SK-MEL-5 (cell line): ENCODE results near the gene MBIP. TPM values are rescaled to one million over a fixed set of nuclear protein-coding genes. Genes with fewer than 3 reads are reported as not detected.

Experiments
- DNase-seq: peaks from one replicate; pipeline ENCODE4 v3.0.0-alpha.2; 2016; ENCODE audit warnings: low read depth, low spot score
- in situ Hi-C: cut with HindIII; loops from 2 replicates; pipeline ENCODE4 v1.10.0; 2016; ENCODE audit warnings: low sequenced_read_pairs, high pct_unique_total_duplicates, low pct_unique_long_range_greater_than_20kb
- total RNA-seq: library from RNA; depleted of rRNA; stranded (reverse); fragments of >200 nt; shearing (Covaris generic); gene quantifications from 2 replicates; pipeline ENCODE4 v1.2.3, GENCODE V29; 2014

Gene MBIP
- total RNA-seq, 1 experiment from 2014 or later: 9.2 TPM

GRCh38 chr14:36317650-36318049, 2.8 kb downstream of the MBIP start:
- in situ Hi-C loops: no loop called here
- no peak for DNase-seq

GRCh38 chr14:36316131-36316530, 4.3 kb downstream of the MBIP start:
- DNase-seq: no peak
- in situ Hi-C loops: no loop called here

DNA sequence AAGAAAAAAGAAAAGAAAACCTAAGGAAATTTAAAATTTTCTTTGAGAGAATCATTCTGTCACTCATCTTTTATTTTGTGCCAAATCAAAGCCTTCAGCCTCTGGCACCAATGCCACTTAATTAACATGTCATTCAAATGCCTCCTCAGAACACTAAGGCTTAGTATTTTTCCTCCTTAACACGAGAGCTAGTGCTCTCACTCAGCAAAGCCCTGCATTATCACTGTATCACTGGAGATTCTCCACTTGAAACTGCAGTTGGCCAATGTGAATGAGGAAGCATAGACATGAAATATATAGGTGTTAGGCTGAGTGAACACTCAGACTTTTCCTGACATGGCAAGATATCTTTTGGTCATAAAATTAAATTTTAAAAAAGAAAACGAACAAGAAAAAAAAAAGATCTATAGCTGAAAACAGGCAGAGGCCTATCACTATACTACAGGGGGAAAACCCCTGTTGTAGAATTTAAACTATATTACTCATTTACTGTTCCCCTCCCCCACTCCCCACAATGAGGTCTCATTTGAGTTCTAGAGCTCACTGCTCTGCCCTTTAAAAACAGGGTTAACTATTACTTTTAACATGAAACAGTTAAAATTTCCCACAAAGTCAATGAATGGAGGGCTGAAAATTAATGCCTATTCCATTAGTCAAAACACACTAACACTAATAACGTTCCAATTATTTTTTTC, 5.1 kb downstream of the MBIP start:
- in situ Hi-C loops: no loop called here
- no peak for DNase-seq

DNA sequence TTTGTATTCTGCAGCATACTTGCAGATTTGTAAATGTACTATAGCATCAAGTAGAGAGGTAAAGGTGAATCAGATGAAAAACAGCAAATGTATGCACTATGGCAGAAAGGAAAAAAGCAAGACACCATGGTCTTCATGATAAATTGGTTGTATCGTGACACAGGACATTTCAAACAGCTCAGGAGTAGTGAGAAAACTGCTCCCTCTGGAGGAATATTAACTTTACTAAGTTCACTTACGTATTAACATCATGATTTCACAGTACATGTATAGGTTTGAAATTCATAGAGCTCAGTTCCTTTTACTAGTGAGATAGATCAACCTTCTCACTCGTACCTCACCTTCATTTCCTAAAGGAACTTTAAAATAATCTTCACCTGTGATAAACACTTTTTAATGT, 6.5 kb downstream of the MBIP start:
- in situ Hi-C loops: no loop called here

GRCh38 chr14:36313206-36313605, 7.2 kb downstream of the MBIP start:
- no peak for DNase-seq
- in situ Hi-C loops: no loop called here

More for the DNA sequence above, 6.5 kb downstream of the MBIP start:
- DNase-seq: peak; percentile 28

DNA sequence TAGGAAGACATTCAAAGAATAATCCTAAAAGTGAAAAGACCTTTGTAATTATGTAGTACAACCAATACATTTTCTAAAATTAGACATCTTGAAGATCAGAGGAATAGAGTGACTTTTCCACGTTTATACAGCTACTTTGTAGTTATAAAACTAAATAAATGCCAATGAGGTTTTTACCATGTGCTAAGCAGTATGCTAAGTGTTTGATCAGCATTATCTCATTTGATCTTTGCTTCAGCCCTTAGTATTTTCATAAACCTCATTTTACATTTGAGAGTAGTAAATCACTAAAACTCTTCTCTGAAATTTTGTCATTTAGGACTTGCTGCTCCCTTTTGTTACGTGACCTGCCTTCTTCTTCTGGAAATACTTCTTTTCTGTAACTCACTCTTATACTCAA, 13.6 kb downstream of the MBIP start:
- in situ Hi-C loops: no loop called here

GRCh38 chr14:36304895-36305294, 15.5 kb downstream of the MBIP start:
- in situ Hi-C loops: no loop called here
- no peak for DNase-seq

More for the DNA sequence above, 13.6 kb downstream of the MBIP start:
- DNase-seq: no peak

DNA sequence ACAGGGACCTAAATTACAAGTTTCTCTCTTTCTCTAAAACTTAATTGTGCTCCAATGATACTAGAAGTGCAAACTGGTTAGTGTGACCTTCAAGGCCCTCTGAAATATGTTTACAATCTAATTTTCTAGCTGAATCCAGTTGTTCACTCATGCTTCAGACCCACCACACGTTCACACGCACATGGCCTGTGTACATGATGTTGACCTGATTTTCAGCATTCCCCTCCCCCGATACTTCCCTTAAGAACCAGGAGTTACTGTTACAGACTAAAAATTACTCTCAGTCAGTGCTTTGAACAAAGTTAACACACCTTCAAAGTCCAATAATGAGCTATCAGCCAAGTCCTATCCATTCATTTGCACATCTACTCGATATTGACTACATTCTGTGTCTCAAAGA, 16.5 kb downstream of the MBIP start:
- no peak for DNase-seq
- in situ Hi-C loops: no loop called here

GRCh38 chr14:36302823-36303222, 17.6 kb downstream of the MBIP start:
- no peak for DNase-seq
- in situ Hi-C loops: no loop called here

DNA sequence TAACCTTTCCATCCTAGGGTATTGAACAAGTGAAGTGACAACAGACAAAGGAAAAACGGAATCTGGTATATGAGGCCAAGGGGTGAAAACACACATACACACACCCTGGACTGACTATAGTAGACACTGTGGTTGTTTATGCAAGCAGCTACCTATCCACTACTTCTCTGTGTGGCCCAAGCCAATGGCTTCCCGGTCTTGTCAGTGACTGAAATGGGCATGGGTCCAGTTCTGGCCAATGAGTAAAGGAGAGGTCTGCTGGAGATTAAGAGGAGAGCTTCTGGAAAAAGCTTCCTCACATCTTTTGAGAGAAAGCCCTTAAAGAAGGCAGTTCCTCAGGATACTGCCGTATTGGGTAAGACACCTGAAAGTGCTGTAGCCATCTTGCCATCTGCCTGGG, 19.3 kb downstream of the MBIP start:
- in situ Hi-C loops: no loop called here
- DNase-seq: no peak

DNA sequence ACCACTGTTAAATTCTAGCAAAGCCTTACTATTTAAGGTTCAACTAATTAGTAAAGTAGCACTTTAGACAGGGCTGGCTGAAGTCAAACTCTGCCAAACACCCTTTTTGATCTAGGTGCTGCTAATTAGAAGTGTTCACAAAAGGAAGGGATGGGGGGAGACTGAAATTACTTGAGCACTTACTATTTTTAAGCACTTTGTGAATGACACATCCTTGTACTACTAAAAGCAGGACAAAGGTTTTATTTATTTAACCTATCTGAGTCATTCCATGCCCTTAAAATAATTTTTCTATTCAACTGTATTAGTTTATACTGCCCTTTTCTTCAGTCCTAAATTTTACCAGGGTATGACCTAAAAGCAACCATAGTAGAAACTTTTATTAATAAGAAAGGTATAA, 20.1 kb downstream of the MBIP start:
- in situ Hi-C loops: no loop called here
- no peak for DNase-seq

DNA sequence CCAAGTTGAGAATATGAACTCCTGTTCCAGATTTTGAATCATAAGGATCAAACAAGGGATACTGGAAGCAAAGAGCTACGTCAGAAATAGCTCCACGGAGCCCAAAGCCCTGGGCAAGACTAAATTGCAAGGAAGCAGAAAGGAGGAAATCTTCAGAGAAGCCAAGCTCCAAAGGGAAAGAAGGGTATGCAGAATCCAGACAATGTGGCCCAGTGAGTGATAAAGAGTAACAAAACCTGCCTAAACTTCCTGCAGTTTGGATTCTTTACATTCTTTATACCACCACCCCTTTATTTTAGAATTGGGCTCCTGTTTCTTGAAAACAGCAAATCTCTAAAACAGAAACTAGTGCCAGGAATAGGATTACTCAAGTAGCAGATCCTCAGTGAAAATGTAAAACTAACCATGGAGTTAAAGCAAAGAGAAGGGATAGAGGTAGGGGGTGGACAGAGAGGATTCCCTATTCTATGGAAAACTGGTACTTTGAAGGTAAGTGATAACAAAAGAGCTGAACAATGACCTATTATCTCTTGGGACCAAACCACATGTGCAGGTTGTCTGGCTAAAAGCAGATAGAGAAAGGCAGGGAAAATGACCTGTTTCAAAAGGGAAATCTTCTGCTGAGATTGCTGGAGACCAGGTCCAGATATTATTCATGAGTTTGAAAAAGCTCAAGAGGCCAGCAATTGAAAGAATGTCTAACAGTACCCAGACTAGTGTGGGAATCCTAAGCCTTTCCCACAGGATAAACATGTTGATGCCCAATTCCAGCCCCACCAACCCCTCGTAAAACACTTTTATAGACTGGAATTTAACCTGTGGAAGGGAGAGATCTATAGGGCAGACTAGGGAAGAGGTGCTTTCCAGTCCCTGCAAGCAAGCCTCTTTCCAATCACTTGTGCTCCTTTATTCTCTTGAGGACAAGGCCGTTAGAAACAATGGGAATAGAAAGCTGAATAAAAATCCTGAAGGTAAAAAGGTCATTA, 24.5 kb downstream of the MBIP start:
- no peak for DNase-seq

DNA sequence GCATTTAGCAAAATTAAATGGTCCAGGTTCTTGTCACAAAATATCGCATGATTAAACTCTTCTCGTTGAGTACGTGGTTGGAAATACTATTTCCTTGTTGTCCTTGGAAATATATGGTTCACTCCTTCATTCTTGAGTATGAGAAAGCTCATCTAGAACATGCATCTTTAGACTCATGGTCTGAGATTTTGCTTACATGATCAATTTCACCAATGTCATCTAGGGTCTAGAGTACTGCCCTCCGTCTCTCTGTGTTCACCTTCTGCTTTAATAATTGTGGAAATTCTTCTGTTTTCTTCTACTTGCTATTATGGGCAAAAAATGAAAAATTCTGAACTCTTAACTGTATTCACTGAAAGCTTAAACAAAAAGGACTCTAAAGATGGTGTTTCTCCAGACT, 25.9 kb downstream of the MBIP start:
- DNase-seq: no peak
- in situ Hi-C loops: no loop called here

More for the DNA sequence above, 24.5 kb downstream of the MBIP start:
- in situ Hi-C loops: no loop called here

GRCh38 chr14:36293824-36294223, 26.6 kb downstream of the MBIP start:
- in situ Hi-C loops: no loop called here
- no peak for DNase-seq

- no peak for DNase-seq
- in situ Hi-C loops: no loop called here
These were observed 30.5 kb downstream of the MBIP start for GRCh38 chr14:36289954-36290353.

DNA sequence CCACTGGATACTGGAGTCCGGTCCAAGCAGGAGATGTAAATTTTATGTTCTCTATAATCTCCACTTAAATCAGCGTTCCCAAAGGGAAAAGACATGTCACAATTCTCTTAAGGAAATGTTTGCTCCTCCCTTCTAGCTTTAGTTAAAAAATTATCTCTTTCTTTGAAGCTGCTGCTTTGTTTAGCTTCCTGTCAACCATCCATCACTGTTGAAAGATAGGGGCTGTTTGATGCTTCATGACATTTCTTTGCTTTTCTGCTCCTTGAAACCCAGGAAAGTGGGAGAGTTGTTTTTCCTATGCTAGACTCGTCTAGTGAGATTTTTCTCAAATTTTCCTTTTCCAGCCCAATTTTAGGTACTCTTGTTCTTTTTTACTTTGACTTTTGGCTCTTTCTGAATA, 31.9 kb downstream of the MBIP start:
- in situ Hi-C loops: no loop called here
- no peak for DNase-seq

- in situ Hi-C loops: no loop called here
- DNase-seq: no peak
These were observed 35.4 kb downstream of the MBIP start for GRCh38 chr14:36284971-36285595.

DNA sequence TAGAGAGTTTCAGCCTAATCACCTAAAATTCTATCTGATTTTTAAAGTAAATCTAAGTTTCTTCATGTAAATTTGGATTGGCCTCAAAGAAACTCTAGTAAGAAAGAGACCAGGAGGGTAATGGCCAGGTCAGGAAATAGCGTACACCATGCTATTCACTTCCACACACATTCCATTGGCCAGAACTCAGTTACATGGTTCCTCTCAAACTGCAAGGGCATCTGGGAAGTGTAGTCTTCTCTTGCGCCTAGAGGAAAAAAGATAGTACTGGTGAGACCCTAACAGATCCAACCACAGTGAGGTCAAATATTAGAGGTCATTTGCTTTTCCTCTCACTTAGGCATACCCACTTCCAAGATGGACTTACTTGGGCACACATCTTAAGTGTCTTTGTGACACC, 39.1 kb downstream of the MBIP start:
- peak; percentile 20 for DNase-seq
- in situ Hi-C loops: no loop called here
